Left ventricle myocardium superior (tissue), 1 donor: Measurements from ENCODE around the gene S100P. TPM values are rescaled to one million over a fixed set of nuclear protein-coding genes. Genes with fewer than 3 reads are reported as not detected.
"Not testable (repeated sequence)": the region's sequence is repeated elsewhere in the genome, so short reads cannot be mapped to it uniquely, and the experiment has no call there.

Source experiments
- ATAC-seq: fragments of 200-7000 bp; cut with Tn5 transposase; one replicate; pipeline ENCODE4 v1.9.1; 2020; ENCODE audit warnings: mild to moderate bottlenecking, moderate library complexity
- DNase-seq: peaks from one replicate; pipeline ENCODE4 v3.0.0-alpha.2; 2020
- intact Hi-C: fragments of 100-400 bp; cut with micrococcal nuclease; formaldehyde crosslinking; loops from one replicate; pipeline ENCODE4 v1.11.0; 2022
- total RNA-seq: library from RNA; stranded (reverse); fragmentation: NEBNext Ultra II Directional; extraction: Animal tissue kit (Norgen Biotek cat#: 25700); gene quantifications from one replicate; pipeline ENCODE4 v1.2.1, GENCODE V29; 2021
- donor health status: DM: no; HTN: yes; CAD: no; lungs with severe emphysema.

S100P gene
- total RNA-seq, 1 donor from 2014 or later, result 1.1 TPM

DNA sequence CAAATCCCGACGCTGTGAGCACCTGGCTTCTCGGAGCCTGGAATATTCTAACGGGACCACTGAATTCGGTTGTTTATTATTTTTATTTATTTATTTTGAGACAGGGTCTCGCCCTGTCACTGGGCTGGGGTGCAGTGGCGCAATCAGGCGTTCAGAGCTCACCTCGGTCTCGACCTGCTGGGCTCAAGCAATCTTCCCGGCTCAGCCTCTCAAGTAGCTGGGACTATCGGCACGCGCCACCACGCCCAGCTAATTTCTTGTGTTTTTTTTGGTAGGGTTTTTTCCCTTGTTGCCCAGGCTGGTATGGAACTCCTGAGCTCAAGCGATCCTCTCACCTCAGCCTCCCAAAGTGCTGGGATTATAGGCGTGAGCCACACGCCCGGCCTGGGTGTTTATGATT lies 21.5 kb upstream of the S100P start:
- intact Hi-C loops, result no loop called here
- ATAC-seq (no peak), DNase-seq (no peak)

DNA sequence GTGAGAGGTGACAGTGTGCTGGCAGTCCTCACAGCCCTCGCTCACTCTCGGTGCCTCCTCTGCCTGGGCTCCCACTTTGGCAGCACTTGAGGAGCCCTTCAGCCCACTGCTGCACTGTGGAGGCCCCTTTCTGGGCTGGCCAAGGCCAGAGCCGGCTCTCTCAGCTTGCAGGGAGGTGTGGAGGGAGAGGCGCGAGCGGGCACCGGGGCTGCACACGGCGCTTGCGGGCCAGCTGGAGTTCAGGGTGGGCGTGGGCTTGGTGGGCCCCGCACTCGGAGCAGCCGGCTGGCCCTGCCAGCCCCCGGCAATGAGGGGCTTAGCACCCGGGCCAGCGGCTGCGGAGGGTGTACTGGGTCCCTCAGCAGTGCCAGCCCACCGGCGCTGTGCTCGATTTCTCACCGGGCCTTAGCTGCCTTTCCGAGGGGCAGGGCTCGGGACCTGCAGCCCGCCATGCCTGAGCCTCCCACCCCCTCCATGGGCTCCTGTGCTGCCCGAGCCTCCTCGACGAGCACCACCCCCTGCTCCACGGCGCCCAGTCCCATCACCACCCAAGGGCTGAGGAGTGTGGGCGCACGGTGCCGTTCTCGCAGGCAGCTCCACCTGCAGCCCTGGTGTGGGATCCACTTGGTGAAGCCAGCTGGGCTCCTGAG lies 21.0 kb upstream of the S100P start:
- ATAC-seq, intact Hi-C loops, DNase-seq: not testable (repeated sequence)

DNA sequence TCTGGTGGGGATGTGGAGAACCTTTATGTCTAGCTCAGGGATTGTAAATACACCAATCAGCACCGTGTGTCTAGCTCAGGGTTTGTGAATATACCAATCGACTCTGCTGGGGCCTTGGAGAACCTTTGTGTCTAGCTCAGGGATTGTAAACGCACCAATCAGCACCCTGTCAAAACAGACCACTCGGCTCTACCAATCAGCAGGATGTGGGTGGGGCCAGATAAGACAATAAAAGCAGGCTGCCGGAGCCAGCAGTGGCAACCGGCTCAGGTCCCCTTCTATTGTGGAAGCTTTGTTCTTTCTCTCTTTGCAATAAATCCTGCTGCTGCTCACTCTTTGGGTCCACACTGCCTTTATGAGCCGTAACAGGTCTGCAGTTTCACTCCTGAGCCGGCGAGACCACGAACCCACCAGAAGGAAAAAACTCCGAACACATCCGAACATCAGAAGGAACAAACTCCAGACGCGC lies 20.5 kb upstream of the S100P start:
- peak; percentile 44 for ATAC-seq
- DNase-seq, intact Hi-C loops: not testable (repeated sequence)

DNA sequence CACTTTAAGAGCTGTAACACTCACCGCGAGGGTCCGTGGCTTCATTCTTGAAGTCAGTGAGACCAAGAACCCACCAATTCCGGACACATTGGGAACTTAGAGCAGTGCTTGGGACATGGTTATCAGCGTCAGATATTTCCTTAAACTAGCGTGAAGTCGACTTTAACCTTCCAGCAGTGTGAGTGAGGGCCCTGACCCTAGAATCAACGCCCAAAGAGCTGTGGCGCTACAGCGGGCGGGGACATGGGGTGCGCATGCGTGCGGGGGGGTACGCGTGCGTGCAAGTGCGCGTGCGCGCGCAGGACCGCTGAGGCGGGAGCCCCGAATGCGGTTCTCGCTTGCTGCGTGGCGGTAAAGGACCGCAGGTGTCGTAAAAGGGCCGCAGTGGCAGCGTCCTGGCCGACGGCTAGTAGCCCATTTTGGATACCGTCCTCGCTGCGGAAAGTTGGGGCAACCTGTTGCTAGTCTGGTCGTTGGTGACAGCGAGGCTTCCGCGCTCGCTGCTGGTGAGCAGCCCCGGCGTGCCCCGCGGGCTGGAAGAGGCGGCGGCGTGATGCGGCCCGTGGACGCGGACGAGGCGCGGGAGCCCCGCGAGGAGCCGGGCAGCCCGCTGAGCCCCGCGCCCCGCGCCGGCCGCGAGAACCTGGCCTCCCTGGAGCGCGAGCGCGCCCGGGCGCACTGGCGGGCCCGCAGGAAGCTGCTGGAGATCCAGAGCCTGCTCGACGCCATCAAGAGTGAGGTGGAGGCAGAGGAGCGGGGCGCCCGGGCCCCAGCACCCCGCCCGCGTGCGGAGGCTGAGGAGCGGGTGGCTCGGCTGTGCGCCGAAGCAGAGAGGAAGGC lies 19.8 kb upstream of the S100P start:
- ATAC-seq (peak; percentile 96), DNase-seq (peak; percentile 96)
- intact Hi-C loops, result no loop called here

DNA sequence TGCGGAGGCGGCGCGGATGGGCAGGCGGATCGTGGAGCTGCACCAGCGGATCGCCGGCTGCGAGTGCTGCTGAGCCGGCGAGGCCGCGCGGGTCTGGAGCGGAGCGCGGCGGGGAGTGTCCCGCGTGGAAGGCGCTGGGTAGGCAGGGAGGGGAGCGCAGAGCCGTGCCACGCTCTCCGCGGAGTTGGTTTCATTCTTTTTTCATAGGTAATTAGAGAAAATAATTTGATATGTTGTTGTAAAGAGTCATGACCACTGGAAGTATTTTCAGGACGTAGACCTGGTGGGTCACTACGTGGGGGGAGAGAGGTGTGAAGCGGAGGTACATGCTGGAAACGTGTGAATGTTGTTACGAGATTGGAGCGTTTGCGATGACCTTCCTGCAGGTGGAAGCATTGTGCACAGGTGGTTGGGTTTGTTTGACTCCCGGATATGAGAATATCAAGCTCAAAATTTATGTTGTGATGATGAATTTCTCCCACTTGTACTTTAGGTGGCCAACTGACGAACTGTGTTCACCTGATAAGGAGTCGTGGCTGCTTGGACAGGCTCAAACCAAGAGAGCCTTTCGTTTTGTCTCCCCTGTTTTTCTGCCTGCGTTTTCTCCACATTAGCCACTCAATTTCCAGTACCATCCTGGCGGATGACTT lies 19.1 kb upstream of the S100P start:
- DNase-seq (no peak), ATAC-seq (no peak)
- intact Hi-C loops, result no loop called here

DNA sequence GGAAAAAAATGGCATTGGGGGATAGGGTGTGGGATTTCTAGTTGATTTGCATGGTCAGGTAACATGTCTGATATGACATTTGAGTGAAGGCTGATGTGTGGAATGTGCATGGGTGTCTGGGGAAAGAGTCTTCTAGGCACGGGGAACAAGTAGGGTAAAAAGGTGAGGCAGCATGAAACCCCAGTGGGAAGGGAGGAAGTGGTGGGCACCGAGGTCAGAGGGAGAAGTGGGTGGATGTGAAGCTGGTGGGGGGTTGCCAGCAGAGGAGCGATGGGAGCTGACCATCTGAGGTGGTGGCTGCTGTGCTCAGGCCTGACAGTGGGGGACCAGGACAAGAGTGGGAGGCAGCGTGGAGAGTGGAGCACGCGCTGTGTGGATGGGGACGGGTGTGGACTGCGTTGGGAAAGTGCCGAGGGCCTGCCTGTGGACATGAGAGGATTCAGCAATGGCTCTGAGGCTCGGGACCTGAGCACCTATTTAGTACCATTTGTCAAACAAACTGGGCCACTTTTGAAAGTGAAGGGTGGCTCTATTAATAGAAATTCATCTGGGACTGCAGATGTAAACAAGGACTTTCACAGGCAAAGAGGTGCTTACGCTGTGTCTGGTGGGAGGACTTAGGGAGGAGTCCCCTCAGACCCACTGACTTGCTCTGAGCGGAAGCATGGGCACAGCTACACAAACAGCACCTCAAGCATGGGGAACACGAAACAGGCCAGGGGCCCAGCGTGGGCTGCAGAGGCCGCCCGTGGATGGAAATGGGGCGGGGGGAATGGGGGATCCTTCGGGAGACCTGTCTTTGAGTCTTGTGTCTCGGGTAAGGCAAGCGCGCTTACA lies 16.7 kb upstream of the S100P start:
- DNase-seq (no peak), ATAC-seq (no peak)
- intact Hi-C loops, result no loop called here

DNA sequence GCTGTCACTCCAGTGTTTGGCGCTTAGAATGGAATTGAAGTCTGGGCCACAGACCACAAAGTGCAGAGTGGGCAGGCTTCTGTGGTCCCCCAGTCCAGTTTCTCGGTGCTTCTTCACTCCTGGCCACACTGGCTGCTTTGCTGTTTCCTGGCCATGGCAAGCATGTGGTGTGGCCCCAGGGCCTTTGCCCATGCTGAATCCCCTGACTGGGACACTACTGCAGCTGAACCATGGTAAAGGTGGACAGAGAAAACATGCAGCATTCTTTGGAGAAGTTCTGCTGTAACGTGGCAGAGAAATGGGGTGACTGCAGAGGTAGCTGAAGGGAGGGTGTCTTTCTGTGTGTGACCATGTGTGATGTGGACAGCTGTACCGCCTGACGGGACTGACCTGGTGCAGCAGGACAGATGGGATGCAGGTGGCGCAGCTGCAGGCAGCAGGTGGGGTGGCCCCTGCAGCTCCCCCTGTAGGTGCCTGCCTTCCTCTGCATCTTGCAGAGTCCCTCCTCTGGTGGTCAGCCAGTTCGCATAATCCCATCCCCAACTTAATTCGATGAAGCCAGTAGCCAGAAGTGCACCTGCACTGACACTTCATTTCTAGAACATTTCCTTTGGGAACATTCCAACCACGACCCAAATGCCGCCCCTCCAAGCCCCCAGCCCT lies 13.2 kb upstream of the S100P start:
- intact Hi-C loops, result no loop called here
- DNase-seq (no peak), ATAC-seq (no peak)

DNA sequence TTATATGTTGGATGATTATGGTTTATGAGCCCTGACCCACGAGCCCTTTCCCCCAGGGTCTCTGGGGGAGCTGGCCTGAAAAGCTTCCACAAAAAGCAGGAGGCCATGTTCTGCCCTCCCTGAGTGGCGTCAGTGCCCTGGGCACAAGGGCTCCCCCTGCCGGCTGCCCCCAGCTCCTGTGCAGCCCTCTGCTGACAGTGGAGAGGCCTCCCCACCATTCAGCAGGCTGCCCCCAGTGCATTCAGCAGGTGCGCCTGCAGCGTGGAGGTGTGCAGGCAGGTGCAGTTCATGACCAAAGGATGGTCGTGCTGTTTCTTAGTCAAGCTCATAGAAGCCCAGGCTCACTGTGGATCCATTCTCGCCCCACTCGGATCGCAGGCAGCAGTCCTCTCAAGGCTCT lies 12.5 kb upstream of the S100P start:
- intact Hi-C loops, result no loop called here
- no peak for ATAC-seq
- no peak for DNase-seq

DNA sequence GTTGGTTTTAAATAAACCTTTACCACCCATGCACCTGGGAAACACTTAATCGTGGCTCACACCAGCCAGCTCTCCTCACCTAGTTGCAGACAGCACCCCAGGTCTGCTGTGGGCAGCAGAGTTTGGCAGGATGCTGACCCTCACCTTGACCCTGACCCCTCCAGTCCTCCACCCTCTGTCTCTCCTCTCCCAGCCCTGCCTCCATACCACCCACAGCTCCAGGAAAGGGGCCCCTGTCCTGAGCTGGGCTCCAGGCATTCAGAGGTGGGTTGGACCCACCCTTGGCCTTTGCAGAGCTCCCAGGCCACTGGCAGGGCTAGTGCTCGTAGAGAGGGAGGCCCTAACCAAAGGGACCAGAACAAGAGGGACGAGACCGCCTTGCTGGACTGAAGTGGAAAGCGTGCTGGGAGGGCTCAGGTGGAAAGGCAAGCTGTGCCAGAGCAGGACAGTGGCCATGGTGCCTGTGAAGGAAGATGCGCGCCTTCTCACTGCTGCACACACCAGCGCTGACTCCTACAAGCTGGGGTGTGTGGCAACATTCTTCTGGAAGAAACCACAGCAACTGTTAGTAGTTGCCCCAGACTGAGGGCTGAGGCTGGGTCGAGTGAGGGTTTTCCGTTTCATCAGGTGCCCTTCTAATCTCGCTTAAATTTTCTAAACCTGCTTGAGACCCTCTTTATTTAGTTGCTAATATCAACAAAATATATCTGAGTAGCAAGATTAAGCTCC lies 10.7 kb upstream of the S100P start:
- intact Hi-C loops, result no loop called here
- DNase-seq (no peak), ATAC-seq (no peak)

DNA sequence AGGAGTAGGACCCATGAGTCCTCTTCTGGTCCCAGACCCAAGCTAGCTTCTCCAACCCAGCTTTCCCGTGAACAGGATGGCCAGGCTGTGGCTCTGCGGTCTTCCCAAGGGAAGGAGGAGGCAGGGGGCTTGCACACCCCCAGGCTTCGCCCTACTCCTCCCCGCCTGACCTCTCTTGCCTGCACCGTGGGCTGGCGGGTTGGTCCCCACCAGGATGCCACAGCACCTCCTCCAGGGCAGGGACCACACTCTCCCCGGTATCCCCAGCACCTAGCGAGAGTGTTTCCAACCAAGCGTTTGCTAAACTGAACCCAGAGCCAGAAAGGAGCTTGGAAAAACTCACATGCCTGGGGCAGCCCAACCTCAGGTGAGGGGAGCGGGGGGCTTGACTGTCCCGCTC lies 9.0 kb upstream of the S100P start:
- ATAC-seq (no peak), DNase-seq (no peak)
- intact Hi-C loops, result no loop called here

DNA sequence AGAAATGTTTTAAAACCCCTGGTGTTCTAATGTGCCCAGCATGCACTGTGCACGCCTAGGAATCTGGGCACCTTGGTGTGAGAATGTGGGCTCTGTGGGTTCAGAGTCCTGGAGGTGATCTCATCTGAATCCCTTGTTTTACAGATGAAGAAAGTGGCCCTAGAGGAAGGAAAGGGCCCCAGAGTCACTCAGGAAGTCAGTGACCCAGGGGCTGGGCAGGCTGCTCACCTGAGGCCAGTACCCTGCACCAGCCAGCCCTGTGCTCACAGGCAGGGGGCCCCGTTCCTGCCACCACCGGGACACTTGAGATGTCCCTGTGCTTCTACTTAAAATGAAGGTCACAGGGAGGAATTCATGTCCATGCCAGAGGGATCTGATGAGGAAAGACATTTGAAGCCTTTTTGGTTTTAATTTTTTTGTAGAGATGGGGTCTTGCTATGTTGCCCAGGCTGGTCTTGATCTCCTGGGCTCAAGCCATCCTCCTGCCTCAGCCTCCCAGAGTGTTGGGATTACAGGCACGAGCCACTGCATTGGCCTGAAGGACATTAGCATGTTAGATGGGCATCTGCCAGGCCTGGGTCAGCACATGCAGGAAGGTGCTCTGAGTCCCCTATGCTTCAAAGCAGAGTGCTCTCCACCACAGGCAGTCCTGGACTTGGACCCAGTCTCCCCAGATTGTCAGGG lies 7.4 kb upstream of the S100P start:
- intact Hi-C loops, result no loop called here
- no peak for DNase-seq
- no peak for ATAC-seq

DNA sequence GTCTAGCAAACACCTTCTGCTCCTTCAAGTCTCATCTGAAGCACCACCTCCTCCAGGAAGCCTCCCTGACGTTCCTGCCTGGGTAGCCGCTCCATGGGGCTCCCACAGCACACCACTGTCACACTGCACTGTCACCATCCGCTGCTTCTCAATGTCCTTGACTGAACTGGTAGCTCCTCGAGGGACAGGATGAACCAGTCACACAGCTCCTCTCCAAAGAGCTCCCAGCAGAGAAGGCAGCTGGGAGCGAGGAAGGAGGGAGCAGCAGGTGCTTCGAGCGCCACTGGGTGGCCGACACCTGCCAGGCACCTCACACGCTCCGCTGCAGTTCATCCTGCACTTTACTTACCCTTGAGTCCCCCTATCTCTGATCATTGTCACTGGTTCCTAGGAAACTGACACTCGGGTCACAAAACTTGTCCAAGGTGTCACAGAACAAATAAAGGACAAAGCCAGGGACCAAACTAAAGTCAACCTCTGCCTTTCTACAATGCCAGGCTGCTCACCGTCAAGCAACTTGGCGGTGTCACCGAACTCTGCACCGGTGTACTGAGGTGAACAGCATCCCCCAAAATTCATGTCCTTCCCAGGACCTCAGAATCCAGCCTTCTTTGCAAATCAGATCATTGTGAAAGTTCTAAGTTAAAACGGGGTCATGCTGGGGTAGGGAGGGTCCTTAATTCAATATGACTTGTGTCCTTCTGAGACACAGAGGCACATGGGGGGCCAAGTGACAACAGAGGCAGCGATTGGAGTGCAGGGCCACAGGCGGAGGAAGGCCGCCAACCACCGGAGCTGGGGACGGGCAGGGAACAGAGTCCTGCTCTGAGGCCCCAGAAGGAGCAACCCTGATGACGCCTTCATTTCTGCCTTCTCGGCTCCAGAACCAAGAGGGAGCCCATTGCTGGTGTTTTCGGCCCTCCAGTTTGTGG lies 5.5 kb upstream of the S100P start:
- no peak for DNase-seq
- intact Hi-C loops, result no loop called here
- no peak for ATAC-seq

DNA sequence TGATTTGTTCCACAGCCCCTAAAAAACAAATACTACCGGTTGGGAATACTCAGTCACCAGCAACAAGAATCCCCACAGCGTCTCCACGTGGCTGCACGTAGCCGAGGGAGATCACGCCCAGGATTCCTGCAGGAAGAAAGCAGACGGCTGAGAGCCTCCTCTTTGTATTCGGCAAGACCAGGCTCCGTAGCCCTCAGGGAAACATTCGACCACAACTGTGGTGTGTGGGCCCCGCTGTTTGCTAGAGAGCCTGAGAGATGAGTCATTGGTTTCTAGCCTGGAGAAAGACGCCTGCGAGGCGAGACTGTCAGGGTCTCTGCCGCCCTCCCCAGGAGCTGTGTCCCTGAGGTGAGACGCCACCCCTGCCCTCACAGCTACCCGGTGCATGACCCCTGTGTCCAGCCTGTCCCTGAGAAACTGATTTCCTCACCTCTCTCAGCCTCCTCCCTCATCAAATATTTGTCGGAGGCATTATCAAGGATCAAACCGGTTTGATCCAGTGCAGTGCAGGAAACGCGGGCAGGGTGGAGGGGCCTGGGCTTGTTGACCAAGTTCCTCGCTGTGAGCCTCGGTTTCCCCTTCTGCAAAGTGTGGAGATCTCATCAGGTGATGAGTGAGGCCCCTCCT lies 4.7 kb upstream of the S100P start:
- ATAC-seq (peak; percentile 44), DNase-seq (peak; percentile 48)
- intact Hi-C loops, result no loop called here

DNA sequence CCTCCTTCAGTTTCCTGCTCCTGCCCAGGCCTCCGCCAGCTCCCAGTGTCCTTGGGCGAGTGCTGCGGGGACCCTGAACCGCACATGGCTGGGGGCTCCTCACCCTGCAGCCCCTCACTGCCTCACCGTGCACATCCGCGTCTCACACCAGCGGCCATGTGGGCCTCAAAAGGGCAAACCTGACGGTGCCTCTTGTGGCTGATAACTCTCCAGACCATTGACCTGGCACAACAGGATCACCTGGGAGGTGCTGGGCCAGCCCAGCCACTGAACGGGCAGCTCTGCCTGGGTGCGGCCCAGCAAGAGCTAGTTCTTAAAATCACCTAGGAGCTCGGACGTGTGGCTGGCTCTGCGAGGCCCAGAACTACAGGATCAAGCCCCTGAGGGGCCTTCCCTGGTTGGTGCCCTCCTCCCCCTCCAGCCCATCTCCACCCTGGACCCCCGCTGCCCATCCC lies 4.1 kb upstream of the S100P start:
- ATAC-seq (no peak), DNase-seq (no peak)
- intact Hi-C loops, result no loop called here

DNA sequence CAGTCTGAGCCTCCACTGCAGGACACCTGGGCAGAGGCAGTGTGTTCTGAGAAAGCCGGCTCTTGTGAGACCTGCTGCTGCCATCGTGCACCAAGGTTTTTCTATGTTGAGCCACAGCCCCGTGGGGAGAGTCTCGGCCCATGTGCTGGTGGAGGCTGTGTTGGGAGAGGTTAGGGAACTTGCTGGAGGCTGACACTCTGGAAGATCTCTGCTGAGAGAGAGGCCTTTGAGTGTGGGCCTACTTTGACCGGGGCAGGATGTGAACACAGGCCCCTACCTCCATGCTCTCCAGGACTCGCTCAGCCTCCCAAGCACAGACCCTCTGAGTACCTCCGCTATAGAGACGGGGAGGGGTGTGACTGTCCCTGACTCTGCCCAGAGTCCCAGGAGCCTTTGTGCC lies 1.3 kb upstream of the S100P start:
- intact Hi-C loops, result no loop called here
- DNase-seq, result no peak
- no peak for ATAC-seq

DNA sequence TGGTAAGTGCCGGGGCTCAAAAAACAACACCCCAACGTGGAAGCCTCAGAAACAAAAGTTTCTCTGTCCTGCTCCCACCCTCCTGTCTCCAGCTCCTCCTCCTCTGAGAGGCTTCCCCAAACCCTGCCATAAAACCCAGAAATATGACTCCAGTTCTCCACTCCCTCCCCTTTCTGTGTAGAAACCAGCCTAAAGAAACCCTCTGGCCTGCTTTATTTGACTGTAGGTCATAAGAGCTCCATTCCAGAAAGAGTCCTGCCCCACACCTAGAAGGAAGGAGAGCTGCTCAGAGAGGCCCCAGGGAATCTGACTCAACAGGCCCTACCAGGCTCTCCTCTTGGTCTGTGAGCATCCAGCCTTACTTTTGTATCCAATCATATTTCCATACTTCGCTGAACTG lies 872 bp upstream of the S100P start:
- ATAC-seq, result no peak
- intact Hi-C loops, result no loop called here
- DNase-seq, result no peak
